NCI-H2029 treated with DMSO at 0.1 percent for 48 hours (cell line): ENCODE results near the gene KCND1.
A peak's percentile ranks its signal among the peaks of the same experiment; 100 is the strongest.

Source experiments
- DNase-seq: peaks from one replicate; lab custom pipeline; 2025; lab: John Stamatoyannopoulos, UW

Gene KCND1

DNA sequence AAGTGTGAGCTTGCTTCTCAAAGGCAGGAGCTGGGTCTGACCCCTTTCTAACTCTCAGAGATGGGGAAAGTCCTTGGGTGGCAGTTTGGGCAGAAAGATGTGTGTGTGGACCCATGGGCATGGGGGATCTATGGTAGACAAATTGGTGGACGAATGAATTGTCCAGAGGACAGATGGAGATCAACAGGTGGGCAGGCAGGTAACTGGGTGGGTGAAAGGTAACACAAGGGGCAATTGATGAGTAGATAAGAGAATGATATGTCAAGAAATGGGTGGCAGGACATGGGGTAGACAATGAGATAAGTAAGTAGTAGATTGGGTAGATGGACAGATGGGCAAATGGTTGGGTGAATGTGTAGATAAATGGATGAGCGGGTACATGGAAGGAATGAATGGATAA is 2.9 kb upstream of the KCND1 start:
- no peak for DNase-seq

DNA sequence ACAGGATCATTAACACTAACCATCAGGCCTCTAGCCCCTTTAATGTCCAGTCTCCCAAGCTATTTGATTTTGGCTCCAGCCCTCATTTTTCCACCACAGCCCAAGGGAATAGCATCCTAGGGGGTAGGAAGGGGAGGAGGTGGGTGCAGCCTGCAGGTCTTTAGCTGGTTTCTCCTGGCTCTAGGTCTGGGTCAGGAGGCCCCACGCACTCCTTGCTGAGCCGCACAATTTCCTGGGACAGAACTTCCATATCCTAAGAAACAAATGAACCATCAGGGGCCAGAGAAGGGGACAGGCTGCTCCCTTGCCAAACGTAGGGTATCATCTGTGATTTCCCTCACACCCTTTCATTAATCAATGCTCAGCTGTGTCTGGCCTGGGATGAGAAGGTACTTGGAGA is 2.4 kb upstream of the KCND1 start:
- no peak for DNase-seq

DNA sequence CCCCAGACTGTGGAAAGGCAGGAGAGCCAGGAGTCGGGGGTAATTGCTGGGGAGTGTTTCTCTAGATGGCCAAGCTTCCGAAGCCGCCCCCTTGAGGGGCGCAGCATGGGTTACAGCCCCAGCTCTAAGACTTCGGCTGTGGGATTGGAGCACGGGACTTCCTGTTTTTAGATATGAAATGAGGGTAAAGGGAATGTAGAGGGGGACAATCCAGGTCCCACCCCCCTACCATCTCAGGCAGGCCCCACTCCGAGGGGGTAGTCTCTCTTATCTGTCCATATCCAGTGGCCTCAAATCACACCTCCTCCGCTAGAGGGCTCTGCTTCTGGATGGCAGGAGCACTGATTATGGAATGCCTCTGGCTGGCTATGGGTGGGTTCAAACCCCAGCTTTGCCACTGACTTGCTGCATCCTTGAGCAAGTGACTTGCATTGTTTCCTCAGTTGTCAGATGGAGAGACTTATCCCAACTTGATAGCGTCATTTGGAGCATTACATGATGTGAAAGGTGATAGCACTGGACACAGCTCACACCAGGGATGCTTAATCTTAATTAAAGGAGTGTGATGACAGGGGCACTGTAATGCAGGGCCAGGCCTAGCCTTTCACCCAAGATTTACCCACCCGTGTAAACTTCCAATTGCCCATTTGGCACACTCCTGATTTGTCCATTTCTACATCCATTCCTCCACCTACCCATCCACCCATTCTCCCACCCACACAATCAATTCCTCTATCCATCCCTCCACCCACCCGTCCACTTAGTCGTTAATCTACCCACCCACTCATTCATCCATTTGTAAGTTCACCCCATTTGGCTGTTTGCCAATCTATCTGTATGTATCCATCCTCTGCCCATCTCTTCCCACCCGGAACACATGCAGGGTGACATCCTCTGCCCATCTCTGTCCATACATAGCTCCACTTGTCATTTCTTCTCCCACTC is 848 bp upstream of the KCND1 start:
- no peak for DNase-seq

DNA sequence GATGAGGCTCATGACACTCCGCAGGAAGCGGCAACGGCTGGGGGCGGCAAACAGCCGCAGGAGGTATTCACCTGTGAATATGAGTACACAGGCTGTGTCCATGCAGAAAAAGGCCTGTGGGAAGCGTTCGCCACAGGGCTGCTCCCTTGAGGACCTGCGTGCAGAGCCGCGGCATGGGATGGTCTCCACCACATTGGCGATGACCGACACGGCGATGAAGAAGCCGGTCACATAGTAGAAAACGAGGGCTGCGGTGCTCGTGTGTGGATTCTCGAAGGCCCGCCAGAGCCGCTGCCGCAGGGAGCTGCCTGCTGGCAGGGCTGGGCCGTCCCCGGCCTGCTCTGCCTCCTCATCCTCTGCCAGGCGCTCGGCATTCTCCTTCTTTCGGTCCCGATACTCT is 2.2 kb downstream of the KCND1 start:
- DNase-seq = no peak

DNA sequence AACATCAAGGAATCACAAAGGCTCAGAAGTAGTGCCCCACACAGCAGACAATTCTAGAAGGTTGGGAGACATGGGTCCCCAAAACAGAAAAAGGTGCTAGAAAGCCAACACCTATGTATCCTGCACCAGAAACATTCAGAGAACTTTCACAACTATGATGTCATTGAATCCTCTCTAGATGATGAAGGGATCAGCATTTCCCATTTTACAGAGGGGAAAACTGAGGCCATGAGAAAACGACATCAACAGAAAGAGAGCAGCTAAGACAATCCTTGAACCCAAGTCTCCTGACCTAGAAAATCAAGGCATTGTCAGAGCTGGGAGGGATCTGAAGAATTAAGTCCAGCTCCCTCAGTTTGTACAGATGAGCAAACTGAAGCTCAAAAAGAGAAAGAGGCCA is 3.3 kb downstream of the KCND1 start:
- DNase-seq = no peak

DNA sequence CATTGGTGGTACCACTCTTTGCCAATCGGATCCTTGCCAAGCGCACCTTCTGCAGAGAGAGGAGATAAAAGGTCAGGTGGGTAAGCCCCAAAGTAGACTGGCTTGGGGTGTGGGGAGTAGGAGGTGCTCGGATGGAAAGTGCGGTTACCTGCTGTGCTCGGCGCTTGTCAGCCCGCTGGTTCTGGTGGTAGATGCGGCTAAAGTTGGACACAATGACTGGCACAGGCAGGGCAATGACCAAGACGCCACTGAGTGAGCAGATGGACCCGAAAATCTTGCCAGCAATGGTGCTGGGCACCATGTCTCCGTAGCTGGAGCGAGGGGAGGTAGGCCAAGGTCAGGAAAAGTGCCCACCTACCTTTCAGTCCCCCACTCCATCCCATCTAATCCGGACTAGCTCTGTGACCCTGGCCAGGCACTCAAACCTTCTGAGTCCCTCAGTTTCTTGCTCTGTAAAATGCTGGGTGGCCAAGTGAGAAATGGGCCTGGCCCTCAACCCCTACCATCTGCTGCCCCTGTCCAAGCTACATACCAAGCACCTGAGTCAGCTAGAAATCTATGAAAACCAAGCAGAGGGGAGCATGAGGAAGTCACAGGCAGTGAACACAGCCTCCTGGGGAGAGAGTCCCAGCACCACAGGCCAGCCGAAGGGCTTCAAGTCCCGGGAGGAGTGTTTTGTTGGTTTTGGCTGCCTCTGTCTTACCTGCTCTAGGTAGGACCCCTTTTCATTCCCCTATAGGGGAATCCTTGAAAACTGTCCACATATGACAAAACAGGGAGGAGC is 4.7 kb downstream of the KCND1 start:
- no peak for DNase-seq

DNA sequence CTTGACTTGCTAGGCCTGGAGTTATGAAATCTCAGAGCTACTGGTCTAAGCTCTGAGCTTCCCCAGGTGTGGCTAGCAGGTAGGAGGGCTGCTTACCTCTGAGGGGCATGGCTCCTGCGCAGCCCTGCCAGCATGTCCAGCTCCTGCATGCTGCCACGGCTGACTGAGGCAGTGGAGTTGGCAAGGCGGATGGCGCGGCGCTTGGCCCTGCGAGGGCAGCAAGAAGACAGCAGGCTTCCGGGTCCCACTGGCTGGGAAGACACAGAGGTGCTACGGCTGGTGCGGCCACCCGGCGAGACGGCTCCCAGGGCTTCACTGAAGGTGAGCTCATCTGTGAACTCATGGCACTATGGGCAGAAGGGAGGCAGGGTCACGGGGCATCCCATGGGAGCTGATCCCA is 5.7 kb downstream of the KCND1 start:
- no peak for DNase-seq

DNA sequence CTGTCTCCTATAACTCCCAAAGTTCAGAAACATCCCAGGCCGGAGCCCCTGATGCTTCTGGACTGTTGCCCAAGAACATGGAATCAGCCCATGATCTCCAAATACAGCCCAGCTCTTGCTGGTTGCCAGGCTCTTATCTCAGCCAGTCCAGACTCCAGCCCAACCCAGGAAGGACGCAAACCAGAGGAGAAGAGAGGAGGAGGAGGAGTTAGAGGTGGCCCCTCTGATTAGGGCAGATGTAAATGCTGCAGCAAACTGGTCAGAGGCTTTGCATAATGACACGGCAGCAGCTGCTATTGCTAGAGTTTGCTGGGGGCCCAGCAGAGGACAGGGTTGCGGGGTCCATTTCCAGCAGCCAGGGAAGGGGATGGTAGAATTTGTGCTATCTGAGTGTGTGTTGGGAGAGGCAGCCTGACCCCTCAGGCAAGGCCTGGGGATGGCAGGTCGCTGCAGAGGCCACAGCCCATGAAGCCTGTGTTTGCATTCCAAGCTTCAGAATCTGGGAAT is 10.0 kb downstream of the KCND1 start:
- no peak for DNase-seq

DNA sequence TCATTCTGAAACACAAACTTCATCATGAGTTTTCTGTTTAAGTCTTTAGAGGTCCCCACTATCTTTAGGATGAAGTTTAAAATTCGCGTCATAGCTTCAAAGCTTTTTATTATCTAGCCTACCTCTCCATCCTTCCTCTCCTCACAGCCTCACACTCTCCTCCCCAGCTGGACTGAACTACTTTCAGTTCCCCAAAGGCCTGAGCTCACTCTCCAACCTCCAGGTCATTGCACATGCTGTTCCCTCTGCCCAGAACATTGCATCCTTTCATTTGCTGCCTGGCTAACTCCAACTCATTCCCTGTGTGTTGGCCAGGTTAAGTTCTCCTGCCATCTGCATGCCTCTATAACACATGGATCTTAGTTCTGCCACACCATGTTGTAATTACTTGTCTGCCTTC is 11.4 kb downstream of the KCND1 start:
- DNase-seq = no peak

DNA sequence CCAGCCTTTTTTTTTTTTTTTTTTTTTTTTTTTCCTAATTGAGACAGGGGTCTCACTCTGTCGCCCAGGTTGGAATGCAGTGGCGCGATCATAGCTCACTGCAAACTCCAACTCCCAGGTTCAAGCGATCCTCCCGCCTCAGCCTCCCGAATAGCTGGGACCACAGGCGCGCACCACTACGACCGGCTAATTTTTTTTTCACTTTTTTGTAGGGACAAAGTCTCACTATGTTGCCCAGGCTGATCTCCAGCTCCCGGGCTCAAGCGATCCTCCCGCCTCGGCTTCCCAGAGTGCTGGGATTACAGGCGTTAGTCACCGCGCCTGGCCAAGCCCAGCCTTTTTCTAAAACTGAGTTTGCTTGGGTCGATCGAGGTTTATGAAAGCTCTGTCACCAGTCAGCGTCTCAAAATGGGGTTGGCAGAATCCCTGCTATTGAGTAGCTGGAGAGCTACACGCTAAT is 13.0 kb downstream of the KCND1 start:
- peak; percentile 0 for DNase-seq

DNA sequence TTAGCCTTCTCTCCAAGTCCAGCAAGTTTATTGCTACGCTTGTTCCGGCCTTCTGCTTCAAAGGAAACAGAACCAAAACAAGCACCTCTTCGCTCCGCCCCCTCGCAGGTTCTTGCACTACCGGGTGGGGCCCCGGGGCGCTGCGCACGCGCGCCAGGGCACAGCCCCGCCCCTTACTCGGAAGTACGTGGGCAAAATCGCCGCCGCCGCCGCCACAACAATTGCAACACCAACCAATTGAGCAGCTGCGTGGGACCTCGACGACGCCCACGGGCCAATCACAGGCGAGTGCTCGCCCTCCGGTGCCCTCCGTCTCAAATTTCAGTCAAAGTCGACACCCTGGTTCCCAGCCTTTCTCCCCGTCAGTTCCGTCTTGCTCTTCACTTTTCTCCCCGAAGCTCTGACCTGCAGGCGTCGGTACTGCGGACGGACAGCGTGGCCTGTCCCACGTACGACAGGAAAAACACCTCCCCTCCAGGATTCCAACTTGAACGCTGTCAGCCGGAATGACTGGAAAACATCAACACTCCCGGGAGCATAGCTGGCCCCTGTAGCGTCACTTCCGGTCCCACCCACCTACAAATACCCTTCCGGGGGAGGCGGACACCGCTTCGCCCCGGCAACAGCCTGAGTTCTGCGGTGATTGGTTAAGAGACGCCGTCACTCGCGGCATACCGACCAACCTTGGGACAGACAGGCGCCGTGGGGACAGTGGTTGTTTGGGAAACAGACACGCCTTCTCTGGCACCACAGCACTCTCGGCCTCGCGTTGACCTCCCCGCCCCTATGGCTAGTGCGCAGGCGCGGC is 13.6 kb downstream of the KCND1 start:
- peak; percentile 71 for DNase-seq

DNA sequence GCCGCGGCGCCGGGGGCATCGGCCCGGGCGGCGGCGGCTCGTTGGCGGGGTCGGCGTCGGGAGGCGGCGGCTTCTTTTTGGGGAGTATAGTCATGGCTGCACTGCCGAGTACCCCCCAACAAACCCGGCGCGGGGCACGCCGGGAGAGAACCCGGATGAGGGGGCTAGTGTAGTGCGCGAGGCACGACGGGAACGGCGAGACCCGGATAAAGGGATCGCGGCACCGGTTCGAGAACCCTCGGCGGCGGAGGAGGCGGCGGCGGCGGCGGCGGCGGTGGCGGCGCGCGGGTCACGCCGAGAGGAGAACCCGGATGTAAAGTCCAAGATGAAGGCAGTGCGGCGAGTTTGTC is 14.2 kb downstream of the KCND1 start, which contains the start of gene OTUD5:
Gene OTUD5 (minus strand): TSS at position 131 of the 350 bp plus-strand sequence. CDS start 37 bp downstream, at position 94.
- DNase-seq = no peak

DNA sequence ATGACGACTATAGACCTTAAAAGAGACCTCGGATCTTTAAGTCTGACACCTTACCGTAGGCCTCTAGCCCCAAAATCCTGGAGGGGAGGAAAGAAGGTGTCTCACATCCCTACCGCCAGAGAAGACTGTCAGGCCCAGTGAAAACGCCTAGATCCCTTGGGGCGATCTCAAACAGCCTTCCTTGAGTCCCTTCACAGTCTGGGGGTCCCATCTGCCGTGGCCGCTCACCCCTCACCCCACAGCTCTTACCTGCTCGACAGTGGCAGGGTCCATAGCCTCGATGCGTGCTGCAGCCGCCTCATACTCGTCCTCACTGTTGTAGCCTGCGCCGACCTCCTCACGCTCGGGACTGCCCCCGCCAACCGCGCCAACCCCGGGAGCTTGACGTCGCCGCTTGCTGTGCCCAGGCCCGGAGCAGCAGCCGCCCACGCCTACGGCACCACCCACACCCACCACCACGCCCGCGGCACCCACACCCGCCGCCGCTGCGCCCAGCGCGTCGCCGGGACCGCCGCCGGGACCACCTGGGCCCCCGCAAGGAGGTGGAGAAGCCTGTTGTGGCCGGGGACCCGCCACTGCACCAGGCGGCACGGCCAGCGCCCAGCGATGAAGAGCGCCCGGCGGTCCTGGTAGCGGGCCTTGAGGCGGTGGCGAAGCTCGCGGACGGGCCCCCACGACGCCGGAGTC is 14.8 kb downstream of the KCND1 start:
- DNase-seq = no peak

DNA sequence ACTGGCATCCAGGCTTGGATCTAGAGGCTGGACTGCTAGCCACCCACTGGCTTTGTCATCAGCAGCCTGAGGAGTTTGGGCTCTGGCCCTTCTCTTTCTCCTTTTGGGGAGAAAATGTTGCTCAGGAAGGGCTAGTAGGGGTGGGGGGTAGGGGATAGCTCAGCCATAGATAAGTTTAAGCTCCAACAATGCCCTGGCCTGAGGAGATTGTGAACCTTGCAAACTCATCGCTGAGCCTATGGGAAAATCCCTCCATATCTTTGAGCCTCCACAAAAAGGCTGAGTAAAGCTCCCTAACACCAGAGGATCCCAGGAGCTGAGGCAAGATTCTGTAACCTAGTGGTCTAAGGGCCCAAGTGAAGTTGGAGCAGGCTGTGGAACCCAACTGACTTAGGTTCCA is 23.1 kb downstream of the KCND1 start:
- no peak for DNase-seq

DNA sequence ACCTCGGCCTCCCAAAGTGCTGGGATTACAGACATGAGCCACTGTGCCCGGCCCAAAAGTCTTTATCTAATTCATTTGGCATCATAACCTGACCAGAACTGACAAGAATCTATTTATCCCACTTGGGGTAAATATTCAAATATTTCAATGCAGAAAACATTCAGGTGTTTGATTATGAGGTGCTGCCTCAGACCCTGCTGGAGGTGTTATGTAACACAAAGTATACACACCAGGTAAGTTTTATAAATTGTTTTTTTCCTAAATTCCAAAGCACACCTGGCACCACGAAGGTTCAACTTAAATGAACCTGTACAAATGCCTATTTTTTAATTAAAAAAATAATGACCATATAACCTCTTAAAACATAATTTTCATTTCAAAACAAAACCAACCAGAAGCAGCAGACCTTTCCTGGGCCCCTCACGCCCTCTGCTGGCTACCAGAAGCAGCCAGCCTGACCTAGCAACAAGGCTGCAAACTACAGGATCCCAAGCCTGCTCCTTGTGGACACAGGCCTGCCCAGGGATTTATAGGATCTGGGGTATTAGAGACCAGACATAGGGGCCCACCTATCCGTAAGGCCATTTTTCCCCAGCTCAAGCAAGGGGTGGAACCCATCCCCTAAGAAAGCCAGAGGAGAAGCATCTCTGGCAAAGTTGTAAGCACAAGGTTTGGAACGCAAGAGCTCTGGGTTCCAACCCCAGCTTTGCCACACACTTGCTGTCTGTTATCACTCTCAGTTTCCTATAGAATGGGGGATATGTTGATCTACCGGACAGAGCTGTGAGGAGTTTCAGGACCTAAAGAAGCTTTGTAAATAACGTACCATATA is 25.9 kb downstream of the KCND1 start:
- no peak for DNase-seq

DNA sequence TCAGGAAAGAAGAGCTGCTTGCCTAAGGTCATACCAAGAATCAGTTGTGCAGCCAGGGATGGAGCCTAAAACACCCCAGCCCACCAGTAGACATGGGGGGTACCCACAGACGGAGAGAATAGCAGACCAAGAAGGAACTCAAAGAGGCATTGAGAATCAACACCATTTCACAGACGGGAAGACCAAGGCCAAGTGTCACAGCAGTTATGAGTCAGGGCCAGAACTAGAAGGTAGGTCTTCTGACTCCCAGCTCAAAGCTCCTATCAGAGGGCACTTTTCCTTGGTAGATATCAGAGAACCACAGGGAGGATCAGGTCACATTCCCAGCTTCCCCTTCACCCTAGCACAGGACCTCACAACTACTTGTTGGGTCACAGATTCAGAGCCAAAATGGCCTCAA is 28.7 kb downstream of the KCND1 start:
- DNase-seq = no peak

DNA sequence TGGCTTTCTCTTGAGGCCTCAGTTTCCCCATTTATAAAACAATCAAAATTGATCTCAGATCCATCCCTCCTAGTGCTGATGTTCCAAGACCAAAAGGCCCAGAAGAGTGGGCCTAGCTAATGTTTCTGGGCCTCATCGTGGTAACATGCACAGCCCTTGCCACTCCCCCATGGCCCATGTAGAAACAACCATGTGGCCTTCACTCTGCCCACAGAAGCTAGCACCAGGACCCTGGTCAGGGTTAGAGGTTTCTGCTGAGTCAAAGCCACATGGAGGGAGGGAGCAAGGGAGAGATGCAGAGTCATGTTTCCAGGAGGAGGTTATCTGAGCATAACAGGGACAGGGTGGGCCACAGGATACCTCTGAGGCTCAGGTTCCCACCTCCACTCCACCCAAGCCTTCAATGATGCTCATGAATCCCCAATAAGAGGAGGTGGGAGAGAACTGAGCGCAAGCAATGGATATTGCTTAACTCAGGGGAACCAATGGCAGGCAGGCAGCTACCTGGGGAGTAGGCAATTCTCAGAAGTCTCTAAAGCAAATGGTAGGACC is 31.2 kb downstream of the KCND1 start:
- no peak for DNase-seq

DNA sequence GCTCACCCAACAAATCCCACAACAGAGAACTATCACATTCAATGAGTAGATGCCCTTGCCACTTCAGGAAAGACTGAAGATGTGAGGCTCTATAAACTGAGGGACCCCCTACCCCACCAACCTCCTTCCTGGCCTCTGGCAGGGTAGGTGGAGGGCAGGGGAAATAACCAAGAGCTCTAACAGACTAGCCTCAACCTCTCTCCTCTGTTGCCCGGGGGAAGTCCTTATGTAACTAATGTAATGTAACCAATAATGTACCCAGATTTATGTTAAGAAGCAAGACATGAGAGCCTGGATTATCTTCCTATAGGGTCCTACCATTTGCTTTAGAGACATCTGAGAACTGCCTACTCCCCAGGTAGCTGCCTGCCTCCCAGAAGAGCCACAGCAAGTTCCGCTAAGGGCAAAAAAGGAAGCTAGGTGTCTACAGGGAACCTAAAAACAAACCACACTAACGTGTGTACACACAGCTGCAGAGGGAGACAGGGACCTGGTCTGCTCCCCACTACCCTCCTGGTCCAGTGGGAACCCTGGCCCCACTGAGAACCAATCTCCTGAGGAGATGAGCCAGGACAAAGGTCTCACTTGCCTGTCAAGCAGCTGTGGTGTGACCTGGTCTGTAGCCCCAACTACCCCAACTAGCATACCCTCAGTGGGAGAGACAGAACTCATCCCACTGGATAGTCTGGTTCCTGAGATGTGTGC is 32.0 kb downstream of the KCND1 start:
- no peak for DNase-seq

DNA sequence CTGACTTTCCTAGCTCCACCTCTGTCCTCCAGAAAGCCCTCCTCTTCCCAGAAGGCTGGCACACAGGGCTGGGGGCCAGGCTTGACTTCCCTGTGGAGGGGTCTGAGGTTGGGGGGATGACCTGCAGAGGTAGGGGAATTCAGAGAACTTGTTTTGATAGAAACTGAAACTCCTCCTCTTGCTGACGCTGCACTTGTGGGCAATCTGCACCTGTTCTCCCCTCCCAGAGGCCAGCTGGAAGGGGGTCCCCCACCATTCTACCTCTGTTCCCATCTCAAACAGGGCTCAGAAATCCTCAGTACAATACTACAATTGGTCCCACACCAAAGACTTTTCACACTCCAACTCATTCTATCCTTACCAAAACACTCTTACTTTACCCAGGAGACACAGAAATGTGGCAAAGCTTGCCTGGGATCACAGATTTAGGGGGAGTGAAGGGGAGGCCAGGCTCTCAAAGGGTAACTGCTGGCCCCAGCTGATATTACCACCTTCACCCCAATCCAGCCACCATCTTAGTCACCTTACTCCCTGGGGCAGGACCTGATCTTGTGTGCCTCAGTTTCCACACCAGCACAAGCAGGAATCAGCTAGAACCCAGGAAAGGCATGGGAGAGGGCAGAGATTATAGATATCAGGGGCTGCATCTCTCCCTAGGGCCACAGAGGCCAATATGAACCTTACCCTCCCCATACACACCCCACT is 32.8 kb downstream of the KCND1 start:
- DNase-seq = no peak
